Measurements from ENCODE around the gene SNX27. TPM values are rescaled to one million over a fixed set of nuclear protein-coding genes. Genes with fewer than 3 reads are reported as not detected.

Gene SNX27
- total and polyA plus RNA-seq, 4 donors, result 4.3 to 19.7 (median 10.5) TPM

GRCh38 chr1:151638074-151638775 lies 26.4 kb downstream of the SNX27 start:
- Histone ChIP-seq H3K4me1 (ENCODE audit: control insufficient read depth in 4 of 4, insufficient read depth in 4 of 4, low read length in 3 of 4) (peaks cover 5 to 26% (median 14%) of the 10 kb centered on the region in 4 donors), H3K36me3 (ENCODE audit: control insufficient read depth in 4 of 4, insufficient read depth in 3 of 4, low read depth in 1 of 4, low read length in 3 of 4) (peaks cover 0 to 3% (median 0%) of the 10 kb centered on the region in 4 donors), H3K27me3 (ENCODE audit: control insufficient read depth in 4 of 4, insufficient read depth in 4 of 4, low read length in 3 of 4) (no peaks in the 10 kb centered on the region), H3K27ac (ENCODE audit: low read depth in 1 of 2, low read length in 2 of 2) (peak overlapping the region in 1 of 2 donors; percentile 28), H3K9ac (ENCODE audit: low read depth in 1 of 2, low read length in 2 of 2) (no peak overlapping the region), H3K9me3 (ENCODE audit: control insufficient read depth in 4 of 4, low read length in 3 of 4) (no peaks in the 10 kb centered on the region), H3K4me3 (ENCODE audit: low read depth in 1 of 3, low read length in 3 of 3) (no peak overlapping the region)
- TF ChIP-seq REST (IDR thresholded peaks at IDR 0.05) (no peak), JUND (IDR thresholded peaks at IDR 0.05) (no peak), HNF4A (conservative IDR thresholded peaks at IDR 0.05) (peak; percentile 28 to 32), RXRA (IDR thresholded peaks at IDR 0.05) (no peak)
- 77% methylated on average over 2 of the region's 2 CpGs for WGBS
- no peak for DNase-seq (ENCODE audit: low spot score)

- no peak overlapping the region for H3K4me3 ChIP-seq (ENCODE audit: low read depth in 1 of 3, low read length in 3 of 3)
- DNase-seq (ENCODE audit: low spot score), result no peak
- TF ChIP-seq CTCF (IDR thresholded peaks at IDR 0.05; ENCODE audit: low read depth, low read length, missing input control) (no peak), GABPA (IDR thresholded peaks at IDR 0.05 in 1 of 2, conservative IDR thresholded peaks at IDR 0.05 in 1 of 2) (no peak), ATF3 (IDR thresholded peaks at IDR 0.05) (no peak), TAF1 (conservative IDR thresholded peaks at IDR 0.05) (no peak), FOXA1 (IDR thresholded peaks at IDR 0.05) (no peak), HNF4A (conservative IDR thresholded peaks at IDR 0.05) (no peak), YY1 (IDR thresholded peaks at IDR 0.05) (no peak), EGR1 (IDR thresholded peaks at IDR 0.05; ENCODE audit: low read depth in 2 of 2) (no peak), MAX (IDR thresholded peaks at IDR 0.05) (no peak), HNF4G (IDR thresholded peaks at IDR 0.05) (no peak), SP1 (IDR thresholded peaks at IDR 0.05) (no peak), REST (IDR thresholded peaks at IDR 0.05) (no peak), FOXA2 (IDR thresholded peaks at IDR 0.05) (no peak), NR2F2 (IDR thresholded peaks at IDR 0.05) (no peak), JUND (IDR thresholded peaks at IDR 0.05) (no peak), RXRA (IDR thresholded peaks at IDR 0.05) (no peak)
- no peaks in the 10 kb centered on the region for H3K9me3 ChIP-seq (ENCODE audit: control insufficient read depth in 4 of 4, low read length in 3 of 4)
- 53% methylated on average over 9 of the region's 9 CpGs for WGBS
- peaks cover 5 to 26% (median 14%) of the 10 kb centered on the region in 4 donors for H3K4me1 ChIP-seq (ENCODE audit: control insufficient read depth in 4 of 4, insufficient read depth in 4 of 4, low read length in 3 of 4)
- peaks cover 0 to 3% (median 0%) of the 10 kb centered on the region in 4 donors for H3K36me3 ChIP-seq (ENCODE audit: control insufficient read depth in 4 of 4, insufficient read depth in 3 of 4, low read depth in 1 of 4, low read length in 3 of 4)
- peak overlapping the region in 1 of 2 donors; percentile 28 for H3K27ac ChIP-seq (ENCODE audit: low read depth in 1 of 2, low read length in 2 of 2)
- no peaks in the 10 kb centered on the region for H3K27me3 ChIP-seq (ENCODE audit: control insufficient read depth in 4 of 4, insufficient read depth in 4 of 4, low read length in 3 of 4)
- no peak overlapping the region for H3K9ac ChIP-seq (ENCODE audit: low read depth in 1 of 2, low read length in 2 of 2)
Observed at GRCh38 chr1:151638812-151639211, 27.0 kb downstream of the SNX27 start.
